Natural killer cell (primary cell): ENCODE results near the gene TP53RK. TPM values are rescaled to one million over a fixed set of nuclear protein-coding genes. Genes with fewer than 3 reads are reported as not detected.

Source experiments
- ATAC-seq, 3 donors: fragments of 150-1000 bp in 2 of 3; fragments of 200-7000 bp in 1 of 3; cut with Tn5 transposase; 1 replicate in 1 of 3; 2 replicates in 2 of 3; pipeline ENCODE4 v1.10.0; 2021; ENCODE audit warnings: mild to moderate bottlenecking in 2 of 3, moderate library complexity in 2 of 3
- DNase-seq, 2 donors: peaks; one replicate each; pipeline versions ENCODE4 v3.0.0 to v3.0.0-alpha.2; 2013 to 2021; ENCODE audit warnings: mixed read lengths in 1 of 2
- H3K27ac ChIP-seq: one replicate; pipeline ENCODE4 v1.5.1; 2013; ENCODE audit warnings: mild to moderate bottlenecking, low read length
- H3K27me3 ChIP-seq: one replicate; pipeline ENCODE4 v1.6.1; 2013; ENCODE audit warnings: low read length; ENCODE audit not compliant: control insufficient read depth, insufficient read depth
- H3K36me3 ChIP-seq: one replicate; pipeline ENCODE4 v1.6.1; 2013; ENCODE audit warnings: low read length; ENCODE audit not compliant: control insufficient read depth, insufficient read depth
- H3K4me1 ChIP-seq: one replicate; pipeline ENCODE4 v1.6.1; 2013; ENCODE audit warnings: low read length; ENCODE audit not compliant: control insufficient read depth, insufficient read depth
- H3K4me3 ChIP-seq: one replicate; pipeline ENCODE4 v1.5.1; 2013; ENCODE audit warnings: low read length
- H3K9me3 ChIP-seq: one replicate; pipeline ENCODE4 v1.6.1; 2013; ENCODE audit warnings: low read length; ENCODE audit not compliant: control insufficient read depth, insufficient read depth
- H3K27ac Mint-ChIP-seq, 2 donors: one replicate each; pipeline ENCODE4 v1.8.0; 2022; ENCODE audit warnings: mild to moderate bottlenecking in 2 of 2, mixed read lengths in 2 of 2, moderate library complexity in 1 of 2
- H3K27me3 Mint-ChIP-seq, 2 donors: one replicate each; pipeline ENCODE4 v1.8.0; 2022; ENCODE audit warnings: low read depth in 2 of 2, mixed read lengths in 2 of 2
- H3K36me3 Mint-ChIP-seq: one replicate; pipeline ENCODE4 v1.8.0; 2022; ENCODE audit warnings: mixed read lengths
- H3K4me1 Mint-ChIP-seq, 2 donors: one replicate each; pipeline ENCODE4 v1.8.0; 2022; ENCODE audit warnings: mixed read lengths in 2 of 2
- H3K4me3 Mint-ChIP-seq: one replicate; pipeline ENCODE4 v1.8.0; 2022; ENCODE audit warnings: mild to moderate bottlenecking, moderate library complexity, mixed read lengths
- H3K9me3 Mint-ChIP-seq, 2 donors: one replicate each; pipeline ENCODE4 v1.8.0; 2022; ENCODE audit warnings: mixed read lengths in 2 of 2
- WGBS: methylation state at CpG from one replicate; pipeline ENCODE4 v1.1.7; 2013; ENCODE audit warnings: missing lambda C conversion rate; ENCODE audit not compliant: insufficient coverage; 5-methylcytosine and 5-hydroxymethylcytosine counted together
- intact Hi-C: fragments of 100-400 bp; cut with micrococcal nuclease; formaldehyde crosslinking; loops from one replicate; pipeline ENCODE4 v1.14.2; 2022
- total RNA-seq, 4 donors: library from RNA; stranded (reverse); fragments of 120-200 nt in 1 of 4; gene quantifications; one replicate each; pipeline versions ENCODE4 v1.2.3 to v1.2.4, GENCODE V29; 2013 to 2022
- TF ChIP-seq, protein P1 (sequence below): fragments of 200-600 bp; IDR thresholded peaks from one replicate; pipeline ENCODE4 v1.8.0; 2022; ENCODE audit warnings: antibody characterized with exemption

Gene TP53RK
- 10 to 100 TPM in 1 of 3 donors, 1 to 10 TPM in 2; 5.0 to 10.4 (median 7.8) TPM for total RNA-seq
- total RNA-seq (2013), result 21.6 TPM

DNA sequence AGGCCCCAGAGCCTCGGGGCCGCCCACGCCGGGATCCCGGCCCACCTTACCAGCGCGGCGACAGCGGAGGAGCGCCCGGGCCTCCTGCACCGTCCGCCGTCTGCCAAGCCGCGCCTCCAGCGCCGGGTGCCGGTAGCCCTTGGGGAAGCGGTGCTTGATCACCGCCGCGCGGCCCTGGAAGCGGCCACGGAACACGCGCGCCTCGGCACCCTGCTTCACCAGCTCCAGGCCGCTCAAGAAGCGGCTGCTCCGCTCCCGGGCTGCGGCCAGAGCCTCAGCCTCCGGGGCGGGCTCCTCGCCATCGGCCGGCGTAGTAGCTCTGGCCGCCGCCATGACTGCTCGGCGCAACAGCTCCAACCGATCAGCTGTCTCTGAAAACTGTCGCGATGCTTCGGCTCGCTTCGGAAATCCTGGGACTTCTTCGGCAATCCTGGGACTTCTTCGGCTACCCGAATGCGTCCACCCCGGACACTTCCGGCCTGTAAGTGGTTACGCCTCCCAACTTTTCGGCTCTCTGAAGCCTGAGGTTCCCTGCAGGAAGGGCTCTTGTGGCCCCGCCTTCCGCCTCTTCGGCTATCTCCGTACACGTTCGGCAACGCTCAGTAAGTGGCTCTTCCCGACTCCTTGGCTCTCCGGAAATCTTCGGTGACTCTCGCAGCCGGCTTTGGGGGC, at the start of gene TP53RK:
Gene TP53RK, minus strand, starts transcription at position 363 of the 672 bp plus-strand sequence. Its CDS starts 30 bp downstream, at position 333.
- TF ChIP-seq, protein P1, sequence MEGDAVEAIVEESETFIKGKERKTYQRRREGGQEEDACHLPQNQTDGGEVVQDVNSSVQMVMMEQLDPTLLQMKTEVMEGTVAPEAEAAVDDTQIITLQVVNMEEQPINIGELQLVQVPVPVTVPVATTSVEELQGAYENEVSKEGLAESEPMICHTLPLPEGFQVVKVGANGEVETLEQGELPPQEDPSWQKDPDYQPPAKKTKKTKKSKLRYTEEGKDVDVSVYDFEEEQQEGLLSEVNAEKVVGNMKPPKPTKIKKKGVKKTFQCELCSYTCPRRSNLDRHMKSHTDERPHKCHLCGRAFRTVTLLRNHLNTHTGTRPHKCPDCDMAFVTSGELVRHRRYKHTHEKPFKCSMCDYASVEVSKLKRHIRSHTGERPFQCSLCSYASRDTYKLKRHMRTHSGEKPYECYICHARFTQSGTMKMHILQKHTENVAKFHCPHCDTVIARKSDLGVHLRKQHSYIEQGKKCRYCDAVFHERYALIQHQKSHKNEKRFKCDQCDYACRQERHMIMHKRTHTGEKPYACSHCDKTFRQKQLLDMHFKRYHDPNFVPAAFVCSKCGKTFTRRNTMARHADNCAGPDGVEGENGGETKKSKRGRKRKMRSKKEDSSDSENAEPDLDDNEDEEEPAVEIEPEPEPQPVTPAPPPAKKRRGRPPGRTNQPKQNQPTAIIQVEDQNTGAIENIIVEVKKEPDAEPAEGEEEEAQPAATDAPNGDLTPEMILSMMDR, result peak; percentile 23
- Mint-ChIP-seq H3K4me1 (peaks cover 51 to 54% of the 10 kb centered on the region in 2 donors), H3K27ac (peak within 1 kb of the TSS; percentile 92 to 97), H3K27me3 (no peaks in the 10 kb centered on the region), H3K36me3 (peaks cover 2% of the 10 kb centered on the region), H3K9me3 (no peaks in the 10 kb centered on the region), H3K4me3 (peak within 1 kb of the TSS; percentile 99)
- H3K4me3 ChIP-seq, result peak within 1 kb of the TSS; percentile 86
- DNase-seq, result peak; percentile 92 to 98
- under 1% methylated on average over 71 of the region's 71 CpGs for WGBS
- peak; percentile 94 to 98 (median 94) for ATAC-seq
- peak within 1 kb of the TSS; percentile 82 for H3K27ac ChIP-seq
- H3K36me3 ChIP-seq, result peaks cover 18% of the 10 kb centered on the region
- intact Hi-C loops, result loop anchor here (10.0 kb wide), 1 partner anchor 664 kb away; the partner anchor contains the start of gene SLC12A5
- no peaks in the 10 kb centered on the region for H3K9me3 ChIP-seq
- H3K27me3 ChIP-seq, result no peaks in the 10 kb centered on the region
- peaks cover 23% of the 10 kb centered on the region for H3K4me1 ChIP-seq

DNA sequence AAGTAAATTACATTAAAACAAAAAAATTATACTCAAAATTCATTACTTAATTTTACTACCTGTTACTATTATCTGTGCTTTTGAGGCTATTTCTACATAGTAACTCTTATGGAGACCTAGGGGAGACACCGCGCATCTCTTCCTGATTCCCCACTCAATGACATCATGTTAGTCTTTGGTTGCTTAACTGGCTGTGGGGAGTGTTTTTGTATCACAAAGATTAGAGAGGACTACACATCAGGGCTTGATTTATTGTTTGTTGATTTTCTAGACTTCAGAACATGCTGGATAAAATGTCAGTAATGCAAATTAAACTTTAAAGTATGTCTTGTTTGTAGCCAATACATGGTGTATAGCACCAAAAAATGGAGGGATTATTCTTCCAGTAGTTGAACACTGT, 46.2 kb upstream of the TP53RK start:
- DNase-seq (no peak), ATAC-seq (no peak)
- H3K27ac Mint-ChIP-seq, result no peak overlapping the region
- intact Hi-C loops, result no loop called here
- Histone ChIP-seq H3K27ac (no peak overlapping the region), H3K36me3 (no peaks in the 10 kb centered on the region), H3K4me1 (no peaks in the 10 kb centered on the region), H3K9me3 (peaks cover 2% of the 10 kb centered on the region), H3K4me3 (no peak overlapping the region), H3K27me3 (no peaks in the 10 kb centered on the region)
- H3K36me3 Mint-ChIP-seq, result no peaks in the 10 kb centered on the region
- H3K27me3 Mint-ChIP-seq, result peaks cover 13 to 26% of the 10 kb centered on the region in 2 donors
- WGBS, result no CpG with 5 or more reads among the region's 2 CpGs
- H3K4me1 Mint-ChIP-seq, result no peaks in the 10 kb centered on the region
- H3K9me3 Mint-ChIP-seq, result no peaks in the 10 kb centered on the region
- TF ChIP-seq, protein P1, result no peak
- no peak overlapping the region for H3K4me3 Mint-ChIP-seq

DNA sequence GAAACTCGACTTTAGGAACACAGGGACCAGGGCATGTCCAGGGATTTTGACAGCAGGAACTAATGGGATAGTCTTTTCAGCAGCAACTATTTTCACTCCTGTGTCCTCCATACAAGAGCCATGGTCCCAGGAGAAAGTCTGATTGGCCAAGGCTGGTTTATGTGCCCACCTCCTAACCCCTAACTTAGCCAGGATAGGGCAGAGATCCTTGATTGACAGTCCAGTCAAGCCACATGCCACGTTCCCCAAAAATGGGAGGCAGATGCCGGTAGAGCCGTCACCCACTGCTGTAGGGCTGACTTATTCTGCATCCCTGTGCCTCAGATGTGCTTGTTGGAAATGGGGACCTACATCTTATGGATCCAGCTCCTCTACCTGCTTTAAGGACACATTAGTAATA, 42.5 kb upstream of the TP53RK start:
- no peaks in the 10 kb centered on the region for H3K36me3 ChIP-seq
- ATAC-seq (no peak), DNase-seq (no peak)
- Mint-ChIP-seq H3K4me1 (no peaks in the 10 kb centered on the region), H3K4me3 (no peak overlapping the region), H3K9me3 (no peaks in the 10 kb centered on the region), H3K27ac (no peak overlapping the region), H3K27me3 (no peaks in the 10 kb centered on the region), H3K36me3 (no peaks in the 10 kb centered on the region)
- H3K4me3 ChIP-seq, result no peak overlapping the region
- H3K27ac ChIP-seq, result no peak overlapping the region
- no peaks in the 10 kb centered on the region for H3K4me1 ChIP-seq
- intact Hi-C loops, result no loop called here
- TF ChIP-seq, protein P1, result no peak
- no peaks in the 10 kb centered on the region for H3K9me3 ChIP-seq
- no peaks in the 10 kb centered on the region for H3K27me3 ChIP-seq
- 81% methylated on average over 4 of the region's 4 CpGs for WGBS
